Measurements from ENCODE around the gene STARD13.

The STARD13 gene

DNA sequence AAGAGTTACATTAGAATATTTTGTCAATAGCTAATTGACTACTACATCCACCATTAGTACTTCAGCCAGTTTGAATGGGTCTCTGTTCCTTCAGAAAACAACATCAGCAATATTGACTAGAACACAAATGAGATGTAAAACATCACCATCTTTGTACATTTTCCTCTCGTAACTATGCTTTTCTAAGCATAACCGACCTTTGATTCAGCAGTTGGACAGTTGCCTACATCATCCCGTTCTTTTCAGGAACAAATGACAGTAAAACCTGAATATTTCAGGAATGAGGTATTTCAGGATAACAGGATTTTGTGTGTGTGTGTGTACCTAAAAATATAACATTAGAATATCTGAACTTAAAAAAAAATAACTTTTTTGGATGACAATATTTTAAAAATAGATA is 60.9 kb downstream of the STARD13 start:
- DNase-seq (ENCODE audit: low read depth in 2 of 2): no peak

DNA sequence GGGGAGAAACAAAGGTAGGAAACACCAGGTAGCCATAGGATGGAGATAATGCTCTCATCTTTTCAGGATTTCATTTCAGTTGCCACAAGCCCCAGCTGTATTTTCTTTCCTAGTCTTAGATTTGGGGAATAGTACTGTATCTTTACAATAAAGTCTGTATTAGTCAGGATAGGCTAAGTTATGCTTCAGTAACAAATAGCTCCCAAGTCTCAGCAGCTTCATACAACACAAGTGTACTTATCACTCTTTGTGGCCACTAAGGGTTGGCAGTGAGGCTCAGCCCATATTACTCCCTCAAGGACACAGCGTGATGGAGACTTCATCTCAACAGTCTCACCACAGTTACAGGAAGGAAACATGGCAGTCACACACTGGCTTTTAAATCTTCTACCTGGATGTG is 61.4 kb downstream of the STARD13 start:
- DNase-seq (ENCODE audit: low read depth in 2 of 2): no peak

DNA sequence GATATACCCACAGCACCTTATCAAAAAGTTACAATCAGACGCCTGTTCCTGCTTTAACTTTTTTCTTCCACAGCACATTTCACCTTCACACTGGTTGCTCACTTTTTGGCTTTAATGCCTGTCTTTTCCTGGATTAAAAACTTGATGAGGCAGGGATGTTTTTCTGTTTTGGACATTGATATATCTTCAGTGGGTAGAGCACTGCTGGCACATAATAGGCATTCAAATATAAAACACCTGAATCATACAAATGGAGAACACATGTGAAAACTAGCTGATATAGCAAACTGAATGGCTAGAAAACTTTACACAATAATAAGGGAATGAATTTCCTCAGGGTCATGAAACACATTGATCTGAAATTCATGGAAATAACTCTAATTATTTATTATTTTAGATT is 65.6 kb downstream of the STARD13 start:
- DNase-seq (ENCODE audit: low read depth in 2 of 2): no peak

DNA sequence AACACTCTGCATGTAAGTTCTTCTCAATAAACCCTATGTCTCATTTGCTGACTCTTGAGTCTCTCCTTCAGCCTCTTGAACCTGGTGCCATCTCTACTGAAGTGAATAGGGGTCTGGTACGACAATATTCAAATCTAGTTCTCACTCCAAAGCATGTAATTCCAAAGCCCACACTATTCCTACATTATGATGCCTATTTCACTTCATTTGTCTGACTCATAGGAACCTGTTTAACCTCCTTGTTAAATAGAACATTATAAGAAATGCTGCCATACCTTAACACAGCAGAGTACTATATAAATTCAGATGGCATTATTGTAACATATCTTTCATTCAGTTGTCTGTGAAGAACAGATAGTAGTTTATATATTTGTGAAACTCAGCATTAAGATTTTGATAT is 67.1 kb downstream of the STARD13 start:
- no peak for DNase-seq (ENCODE audit: low read depth in 2 of 2)

DNA sequence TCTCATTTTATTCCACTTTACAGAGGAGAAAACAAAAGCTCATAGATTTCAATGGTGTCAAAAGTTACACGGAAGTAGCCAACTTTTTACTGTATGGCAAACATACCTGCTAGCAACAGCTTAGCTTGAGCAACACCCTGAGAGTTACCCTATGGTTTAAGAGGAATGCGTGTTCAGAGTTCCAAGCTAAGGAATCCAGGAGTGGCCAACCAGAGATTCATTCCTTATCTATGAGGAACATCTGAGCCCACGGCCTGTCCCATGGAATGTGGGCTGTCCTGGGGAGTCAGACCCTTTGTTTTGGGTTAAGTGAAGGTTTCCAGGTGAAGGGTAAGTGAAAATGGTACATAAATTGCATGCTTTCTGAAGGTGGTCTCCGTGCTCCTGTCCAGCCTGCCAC is 67.5 kb downstream of the STARD13 start:
- DNase-seq (ENCODE audit: low read depth in 2 of 2): no peak

DNA sequence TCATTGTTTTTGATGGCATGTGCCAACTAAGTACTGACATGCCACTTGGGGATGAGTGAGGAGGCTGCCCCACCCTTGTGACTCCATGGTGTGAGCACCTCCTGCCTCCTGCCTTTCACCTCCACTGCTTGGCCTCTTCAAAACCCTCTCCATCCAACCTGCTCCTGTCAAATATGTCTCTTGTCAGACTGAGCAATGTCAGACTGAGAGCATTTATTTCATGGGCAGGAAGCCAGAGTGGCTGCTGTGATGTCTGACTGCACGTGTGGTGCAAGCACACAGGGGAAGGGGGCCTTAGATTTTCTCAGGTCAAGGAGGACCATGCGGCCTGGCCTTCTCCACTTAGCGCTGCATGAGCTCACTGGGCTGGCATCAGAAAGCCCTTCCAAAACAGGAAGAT is 68.3 kb downstream of the STARD13 start:
- no peak for DNase-seq (ENCODE audit: low read depth in 2 of 2)

DNA sequence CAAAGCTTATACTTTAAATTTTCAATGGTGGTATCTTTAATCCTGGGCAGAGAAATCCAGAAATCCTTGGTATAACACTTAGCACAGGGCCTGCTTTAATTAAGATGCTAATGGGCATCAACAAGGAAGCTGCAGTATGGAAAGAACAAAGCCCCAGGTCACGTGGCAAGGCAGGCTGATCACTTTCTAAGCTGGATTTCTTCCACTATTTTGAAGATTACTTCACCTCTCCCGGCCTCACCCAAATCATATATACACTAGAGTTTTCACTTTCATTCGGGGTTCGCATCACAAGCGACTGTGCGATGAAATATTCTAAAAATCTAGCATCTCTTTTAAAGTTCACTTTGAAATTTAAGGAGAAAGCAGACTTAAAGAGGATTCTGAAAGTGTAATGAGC is 71.8 kb downstream of the STARD13 start:
- DNase-seq (ENCODE audit: low read depth in 2 of 2): no peak

DNA sequence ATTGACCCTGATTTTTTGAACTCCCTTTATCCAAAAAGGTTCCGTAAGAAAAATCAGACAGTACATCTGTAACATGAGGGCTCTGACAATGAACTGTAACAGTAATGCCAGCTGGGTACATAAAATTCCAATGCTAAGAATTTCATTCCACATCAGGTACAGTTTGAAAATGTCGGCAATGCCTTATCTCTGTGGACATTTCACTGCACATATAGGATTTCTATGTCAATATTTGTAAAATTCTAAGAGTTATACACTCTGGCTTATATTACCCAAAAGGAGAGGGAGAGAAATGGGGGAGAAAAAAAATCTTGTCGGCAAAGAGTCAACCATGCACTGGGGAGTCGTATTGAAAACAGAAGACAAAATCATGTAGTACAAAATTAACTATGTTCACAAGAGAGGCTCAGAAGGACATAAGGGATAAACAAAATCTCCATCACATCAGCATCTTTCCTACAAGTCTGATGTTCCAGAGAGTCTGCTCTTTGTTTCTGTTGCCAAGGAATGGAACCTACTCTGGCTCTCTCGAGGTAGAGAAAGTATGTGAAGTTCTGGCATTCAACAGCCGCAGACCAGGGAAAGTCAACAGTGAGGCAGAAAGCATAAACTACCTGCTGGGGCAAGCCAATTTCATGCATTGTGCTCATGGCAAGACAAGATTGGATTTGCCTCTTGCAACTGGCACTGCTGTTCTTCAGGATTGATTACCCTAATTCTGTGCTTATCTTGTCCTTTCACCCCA is 72.4 kb downstream of the STARD13 start:
- no peak for DNase-seq (ENCODE audit: low read depth in 2 of 2)

DNA sequence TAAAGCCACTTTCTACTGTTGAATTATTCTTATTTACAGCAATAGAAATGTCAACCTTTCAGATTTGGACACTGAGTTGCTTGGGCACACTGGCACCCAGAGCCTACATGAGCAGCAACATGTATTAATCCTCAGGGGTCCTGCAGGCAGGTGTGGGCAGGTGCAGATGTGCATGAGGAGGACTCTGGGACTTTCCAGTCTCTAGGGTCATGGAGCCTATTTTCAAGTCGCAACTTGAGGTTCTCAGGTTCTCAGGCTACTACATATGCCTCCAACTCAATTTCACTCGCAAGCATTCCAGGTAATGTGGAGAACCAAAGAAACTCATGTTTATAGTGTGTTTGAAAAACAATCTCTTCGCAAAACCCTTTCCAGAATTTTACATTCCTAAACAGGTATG is 73.2 kb downstream of the STARD13 start:
- no peak for DNase-seq (ENCODE audit: low read depth in 2 of 2)

DNA sequence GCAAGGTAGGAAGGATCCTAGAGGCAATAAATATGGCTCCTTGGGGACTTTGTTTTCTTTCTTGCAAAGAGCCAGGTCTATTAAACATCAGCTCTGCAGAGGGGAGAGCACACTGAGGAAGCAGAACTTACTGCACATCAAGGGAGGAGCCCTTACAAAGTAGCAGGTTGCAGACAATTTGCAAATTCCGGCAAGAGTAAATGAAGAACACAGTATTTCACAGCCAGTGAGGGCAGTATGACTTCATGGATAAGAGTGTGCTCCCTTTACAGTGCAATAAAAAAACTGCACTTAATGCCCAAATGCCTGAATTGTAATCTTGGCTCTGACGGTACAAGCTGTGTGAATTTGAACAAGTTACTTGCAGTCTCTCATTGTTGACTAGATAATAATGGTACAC is 75.5 kb downstream of the STARD13 start:
- DNase-seq (ENCODE audit: low read depth in 2 of 2): no peak

DNA sequence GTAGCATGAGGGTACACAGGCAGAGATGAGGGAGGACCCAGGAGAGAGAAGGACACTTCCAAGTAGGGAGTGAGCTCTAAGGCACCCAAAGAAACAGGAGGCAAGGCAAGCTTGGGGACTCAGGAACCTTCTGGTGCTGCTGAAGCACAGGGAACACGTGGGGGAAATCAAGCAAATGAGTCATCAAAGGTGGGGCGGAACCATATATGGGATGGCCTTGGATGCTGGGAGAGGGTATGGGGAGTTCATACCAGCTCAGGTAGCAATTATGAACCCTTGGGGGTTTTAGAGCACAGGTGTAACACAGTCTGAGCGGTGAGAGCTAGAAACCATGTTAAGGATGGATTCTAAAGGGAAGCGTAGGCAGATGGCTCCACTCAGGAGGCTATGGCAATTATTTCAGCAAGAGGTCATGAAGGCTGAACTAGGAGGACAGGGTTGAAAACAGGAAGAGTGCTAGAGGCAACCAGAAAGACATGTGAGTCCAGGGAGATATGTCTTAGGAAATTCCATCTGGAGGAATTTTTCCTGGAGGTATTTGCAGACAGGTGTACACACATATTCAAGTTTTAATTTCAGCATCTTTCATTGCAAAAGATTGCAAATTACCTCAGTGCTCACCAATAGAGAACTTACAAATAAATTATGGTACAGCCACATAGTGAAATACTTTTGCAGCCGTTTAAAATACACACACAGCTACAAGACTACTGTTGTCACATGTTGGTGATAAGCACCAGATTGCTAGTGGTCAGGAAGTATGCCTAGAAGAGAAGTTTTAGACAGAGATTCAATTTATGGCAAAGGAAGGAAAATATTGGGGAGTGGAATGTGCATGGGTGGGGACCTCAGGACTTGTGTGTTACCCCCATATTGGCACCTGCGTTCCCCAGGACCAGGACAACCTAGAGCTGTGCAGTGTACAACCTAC is 77.0 kb downstream of the STARD13 start:
- DNase-seq (ENCODE audit: low read depth in 2 of 2): no peak

DNA sequence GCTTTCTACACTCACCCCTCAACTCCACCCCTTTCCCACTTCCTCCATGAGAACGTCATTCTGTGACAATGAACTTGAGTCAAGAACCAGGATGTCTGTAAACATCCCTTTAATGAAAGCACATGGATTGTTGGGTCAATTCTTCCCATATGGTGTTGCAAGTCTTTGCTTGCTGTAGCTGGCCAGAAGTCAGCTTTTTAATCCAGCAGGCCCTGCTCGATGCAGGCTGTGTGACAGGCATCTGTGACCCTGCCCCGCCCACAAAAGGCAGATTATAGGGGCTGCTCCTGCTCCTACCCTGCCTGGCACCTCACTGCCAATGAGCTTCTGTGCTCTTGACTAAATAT is 78.0 kb downstream of the STARD13 start:
- DNase-seq (ENCODE audit: low read depth in 2 of 2): peak; percentile 72 to 74

DNA sequence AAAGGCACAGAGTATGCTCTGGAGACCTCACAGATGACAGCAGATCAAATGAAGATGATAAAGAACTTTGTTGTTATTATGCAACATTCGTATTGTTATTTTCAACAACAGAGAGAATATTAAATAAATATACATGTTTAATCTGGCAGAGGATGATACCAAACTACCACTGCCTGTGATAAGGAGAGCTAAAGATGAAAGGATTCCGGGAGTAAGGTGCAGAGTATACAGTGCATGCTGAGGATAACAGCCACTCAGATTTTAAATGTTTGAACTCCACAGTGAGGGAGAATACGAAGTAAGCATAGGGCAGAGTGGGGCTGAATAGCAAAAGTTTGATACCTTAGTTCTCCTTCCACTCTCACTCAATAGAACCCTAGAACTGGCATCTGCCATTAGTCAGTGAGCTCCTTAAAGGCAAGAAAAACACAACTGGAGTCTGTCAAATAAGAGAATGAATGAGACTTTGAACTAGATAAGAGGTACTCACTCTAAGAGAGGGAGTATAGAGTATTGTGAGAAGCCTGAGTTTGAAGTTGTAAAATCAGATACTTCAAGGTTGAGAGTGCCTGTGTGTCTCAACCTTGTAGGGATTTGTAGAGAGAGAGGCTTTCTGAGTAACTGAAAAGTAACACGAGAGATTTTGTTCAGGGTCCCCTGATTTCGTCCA is 78.5 kb downstream of the STARD13 start:
- no peak for DNase-seq (ENCODE audit: low read depth in 2 of 2)

DNA sequence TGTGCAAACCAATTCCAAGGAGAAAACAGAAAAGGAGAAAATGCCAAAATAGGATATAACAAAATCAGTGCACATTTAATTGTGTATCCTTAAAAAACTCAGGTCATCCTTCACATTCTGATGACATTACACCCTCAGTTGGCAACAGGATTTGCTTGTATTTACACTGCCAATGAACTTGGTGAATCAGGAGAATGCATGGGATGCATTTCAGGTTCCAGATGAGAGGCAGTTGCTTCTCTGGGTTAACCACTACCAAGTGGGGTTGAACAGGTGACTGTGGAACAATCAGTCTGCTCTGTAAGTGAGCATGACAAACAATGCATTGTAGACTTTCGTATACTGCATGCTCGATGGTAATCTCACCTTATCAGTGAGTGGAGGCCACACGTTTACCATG is 79.1 kb downstream of the STARD13 start:
- no peak for DNase-seq (ENCODE audit: low read depth in 2 of 2)

DNA sequence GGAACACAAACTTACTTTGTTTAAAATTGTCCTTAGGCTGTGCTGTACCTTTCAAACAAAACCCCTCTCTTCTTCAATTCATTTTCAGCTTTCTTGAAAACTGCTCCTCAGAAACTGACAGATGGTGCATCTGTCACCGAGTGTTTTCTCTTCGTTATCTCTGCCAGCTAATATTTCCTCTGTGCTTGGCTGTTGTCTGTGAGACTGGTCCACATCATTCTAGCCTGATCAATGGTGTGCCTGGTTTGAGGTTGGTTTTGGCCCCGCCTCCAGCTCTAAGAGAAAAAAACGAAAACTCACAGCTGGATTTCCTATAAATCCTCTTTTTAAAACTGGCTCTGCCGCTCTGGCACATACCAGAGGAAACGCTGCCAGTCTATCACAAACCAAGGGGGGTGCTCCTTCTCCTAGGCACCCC is 79.7 kb downstream of the STARD13 start:
- no peak for DNase-seq (ENCODE audit: low read depth in 2 of 2)

DNA sequence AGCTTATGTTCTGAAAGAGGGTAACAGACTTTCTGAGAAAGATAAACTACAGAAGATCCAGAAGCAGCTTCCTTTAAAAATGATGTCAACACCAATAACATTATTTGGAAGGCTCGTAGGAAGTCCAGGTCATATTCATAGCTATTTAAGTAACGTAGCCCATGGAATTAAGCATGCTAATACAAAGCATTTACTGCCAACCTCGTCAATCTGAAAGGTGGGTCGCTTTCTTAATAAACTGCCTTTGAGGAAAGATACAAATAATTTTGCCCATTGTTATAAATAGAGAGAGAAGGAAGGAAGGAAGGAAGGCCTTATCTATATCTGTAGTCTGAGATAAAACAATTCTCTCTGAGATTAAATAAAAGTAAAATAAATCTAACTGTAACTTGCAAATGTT is 80.3 kb downstream of the STARD13 start:
- DNase-seq (ENCODE audit: low read depth in 2 of 2): no peak

DNA sequence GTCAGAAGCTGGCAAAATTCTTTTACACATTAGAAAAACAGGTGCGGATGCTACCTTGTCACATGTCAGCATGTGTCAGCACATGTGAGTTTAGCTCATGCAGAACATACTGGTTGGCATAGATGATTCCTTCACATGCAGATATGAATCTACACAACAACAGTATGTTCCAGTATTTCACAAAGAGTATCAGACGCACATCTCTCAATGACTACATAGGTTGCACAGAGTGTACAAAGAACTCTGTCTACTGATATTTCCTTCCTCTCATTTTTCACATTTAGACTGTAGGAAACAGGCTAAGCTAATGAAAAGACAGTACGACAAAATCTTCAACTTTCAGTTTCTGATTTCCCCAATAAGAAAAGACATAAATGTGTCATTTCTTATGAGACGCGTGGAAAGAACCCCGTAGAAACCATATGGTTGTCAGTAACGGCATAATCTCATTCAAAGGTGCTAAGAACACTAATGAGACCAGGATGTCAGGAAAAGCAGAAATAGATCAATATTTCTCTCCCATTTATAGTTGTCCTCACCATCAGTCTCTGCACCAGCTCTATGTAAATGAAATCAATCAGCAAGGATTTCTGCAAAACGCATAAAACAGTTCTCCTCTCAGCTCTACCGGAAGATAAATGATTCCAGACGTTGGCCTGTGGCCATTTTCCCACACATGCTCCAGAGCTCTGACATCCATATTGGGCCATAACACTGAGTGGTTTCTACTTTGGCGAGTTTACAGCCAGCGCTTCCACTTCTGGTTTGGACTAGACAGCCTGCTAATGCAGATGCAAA is 81.2 kb downstream of the STARD13 start:
- peak; percentile 96 for DNase-seq (ENCODE audit: low read depth in 2 of 2)

DNA sequence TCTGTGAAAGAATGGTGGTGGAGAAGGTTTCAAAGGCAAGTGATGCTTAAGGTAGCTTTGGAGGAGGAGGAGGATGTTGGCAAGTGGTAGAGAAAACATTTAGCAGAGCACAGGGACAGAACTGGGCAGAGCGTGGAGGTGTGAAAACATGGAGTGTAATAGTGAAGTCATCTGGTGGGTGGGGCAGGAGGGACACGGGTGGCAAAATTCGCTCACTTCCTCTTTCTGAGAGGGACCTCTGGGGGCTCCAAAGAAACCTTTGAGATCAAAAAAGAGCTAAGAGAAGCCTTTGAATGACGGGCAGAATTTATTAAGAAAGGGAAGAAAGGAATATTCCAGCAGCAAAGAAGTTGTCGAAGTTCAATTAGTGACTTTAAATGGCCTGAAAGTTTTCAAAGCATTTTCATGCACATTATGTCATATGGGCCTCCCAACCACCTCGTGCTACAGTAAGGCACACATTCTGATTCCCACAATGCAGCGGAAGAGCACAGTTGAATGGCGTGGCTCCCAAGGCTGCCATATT is 82.8 kb downstream of the STARD13 start:
- DNase-seq (ENCODE audit: low read depth in 2 of 2): no peak

DNA sequence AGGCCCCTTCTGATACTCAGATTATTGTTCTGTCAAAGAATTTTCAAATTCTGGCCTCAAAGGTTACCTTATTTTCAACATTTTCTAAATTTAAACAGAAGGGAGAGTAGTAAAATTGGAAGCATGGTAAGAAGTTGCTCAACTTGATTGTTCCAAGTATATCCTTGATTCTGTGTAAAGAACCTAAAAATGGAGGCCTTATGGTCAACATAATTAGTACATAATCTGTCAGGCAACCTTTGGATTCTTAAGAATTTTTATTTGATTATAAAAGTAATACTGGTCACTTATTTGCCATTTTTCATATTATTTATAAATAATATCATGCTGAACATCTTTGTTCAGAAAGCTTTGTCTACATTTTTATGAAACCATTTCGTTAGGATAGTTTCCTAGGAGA is 83.9 kb downstream of the STARD13 start:
- no peak for DNase-seq (ENCODE audit: low read depth in 2 of 2)

DNA sequence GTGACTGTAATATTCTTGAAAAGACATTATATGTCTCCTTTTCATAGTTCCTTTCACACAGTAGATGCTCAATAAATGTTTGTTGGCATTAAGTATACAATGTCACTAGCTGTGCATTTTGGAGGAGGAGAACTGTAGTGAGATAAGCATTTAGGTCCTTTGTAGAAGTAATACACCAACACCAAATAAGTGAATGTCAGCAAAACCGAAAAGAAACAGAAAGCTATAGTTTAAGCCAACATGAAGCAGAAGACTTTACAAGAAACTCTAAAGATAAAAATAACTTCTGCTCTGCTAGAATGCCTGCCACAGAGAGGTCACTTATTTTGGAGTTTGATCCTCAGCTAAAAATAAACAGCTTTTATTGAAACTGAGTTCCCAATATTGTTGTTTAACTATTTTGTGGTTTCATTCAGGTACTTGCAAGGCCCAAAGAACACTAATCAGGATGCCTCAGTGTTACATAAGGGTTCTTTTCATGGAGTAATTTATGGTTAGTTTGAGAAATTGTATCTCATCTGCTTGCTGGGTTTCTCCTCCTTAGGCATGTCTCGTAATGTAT is 86.2 kb downstream of the STARD13 start:
- no peak for DNase-seq (ENCODE audit: low read depth in 2 of 2)

DNA sequence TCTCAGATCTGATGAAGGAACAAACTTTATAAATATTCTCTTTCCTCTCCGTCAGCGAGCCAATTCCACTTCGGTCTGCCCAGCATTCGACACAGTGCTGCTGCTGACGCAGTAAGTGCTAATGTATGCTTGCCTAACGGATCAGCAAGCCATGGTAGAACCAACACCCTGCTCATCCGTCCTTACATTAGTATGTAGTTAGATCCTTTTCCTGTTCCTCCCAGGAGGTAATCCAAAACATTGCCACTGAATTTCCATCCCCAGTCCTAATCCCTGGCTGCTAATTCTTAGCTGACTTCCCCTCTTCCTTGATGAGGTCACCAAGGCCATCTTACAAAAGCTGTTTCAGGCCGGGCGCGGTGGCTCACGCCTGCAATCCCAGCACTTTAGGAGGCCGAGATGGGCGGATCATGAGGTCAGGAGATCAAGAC is 88.0 kb downstream of the STARD13 start:
- DNase-seq (ENCODE audit: low read depth in 2 of 2): no peak
